WI38 (cell line): ENCODE measurements around the gene C1orf198.
A peak's percentile ranks its signal among the peaks of the same experiment; 100 is the strongest.

Experiments
- H3K4me3 ChIP-seq: 2 replicates; pipeline ENCODE4 v1.5.1; 2011; ENCODE audit warnings: low read depth, mild to moderate bottlenecking, control low read depth, low read length
- TF ChIP-seq, protein P1 (sequence below): IDR thresholded peaks from 2 replicates; pipeline ENCODE4 v1.5.1; 2012; ENCODE audit warnings: low read depth, mild to moderate bottlenecking, control low read depth, low read length

Gene C1orf198

DNA sequence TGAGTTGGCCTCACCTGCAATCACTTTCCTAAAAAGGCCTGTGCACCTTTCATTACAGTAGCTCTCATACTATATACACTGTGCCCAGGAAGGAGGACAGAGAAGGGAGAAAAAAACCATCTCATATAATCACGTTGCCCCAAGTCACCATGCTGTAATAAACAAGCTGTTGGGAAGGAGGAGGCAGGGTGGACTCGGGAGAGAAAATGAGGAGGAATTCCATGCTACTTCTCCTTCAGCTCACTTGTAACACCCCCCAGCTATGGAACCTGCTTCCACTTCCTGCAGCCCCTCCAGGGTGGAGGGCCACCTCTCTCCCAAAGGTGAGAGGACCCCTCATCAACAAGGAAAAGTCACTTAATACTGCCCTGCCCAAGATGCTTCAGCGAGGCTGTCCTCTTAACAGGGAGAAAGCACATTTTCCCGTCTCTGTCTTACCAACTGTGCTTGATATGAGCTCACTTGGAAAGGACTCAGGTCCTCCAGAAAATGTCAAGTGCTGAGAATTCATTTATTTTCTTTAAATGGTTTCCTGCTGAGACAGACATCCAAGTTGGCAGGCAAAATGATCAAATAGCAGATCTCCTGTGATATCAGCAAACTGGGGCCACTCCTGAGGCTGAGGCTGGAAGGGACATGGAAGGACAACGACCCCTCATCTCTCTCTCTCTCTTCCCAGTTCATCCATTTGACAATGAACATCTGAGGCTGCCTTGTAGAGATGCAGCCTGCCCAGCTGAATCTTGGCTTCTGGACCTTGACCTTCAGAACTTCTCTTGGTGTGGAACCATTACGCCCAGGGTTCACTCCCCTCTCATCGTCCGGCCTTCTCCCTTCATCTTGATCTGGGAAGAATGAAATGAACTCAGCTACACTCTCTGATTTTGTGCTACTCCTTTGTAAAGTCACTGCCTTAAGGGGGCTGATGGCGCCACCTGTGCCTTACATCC lies 67.2 kb downstream of the C1orf198 start:
- no peak overlapping the region for H3K4me3 ChIP-seq
- TF ChIP-seq, protein P1, sequence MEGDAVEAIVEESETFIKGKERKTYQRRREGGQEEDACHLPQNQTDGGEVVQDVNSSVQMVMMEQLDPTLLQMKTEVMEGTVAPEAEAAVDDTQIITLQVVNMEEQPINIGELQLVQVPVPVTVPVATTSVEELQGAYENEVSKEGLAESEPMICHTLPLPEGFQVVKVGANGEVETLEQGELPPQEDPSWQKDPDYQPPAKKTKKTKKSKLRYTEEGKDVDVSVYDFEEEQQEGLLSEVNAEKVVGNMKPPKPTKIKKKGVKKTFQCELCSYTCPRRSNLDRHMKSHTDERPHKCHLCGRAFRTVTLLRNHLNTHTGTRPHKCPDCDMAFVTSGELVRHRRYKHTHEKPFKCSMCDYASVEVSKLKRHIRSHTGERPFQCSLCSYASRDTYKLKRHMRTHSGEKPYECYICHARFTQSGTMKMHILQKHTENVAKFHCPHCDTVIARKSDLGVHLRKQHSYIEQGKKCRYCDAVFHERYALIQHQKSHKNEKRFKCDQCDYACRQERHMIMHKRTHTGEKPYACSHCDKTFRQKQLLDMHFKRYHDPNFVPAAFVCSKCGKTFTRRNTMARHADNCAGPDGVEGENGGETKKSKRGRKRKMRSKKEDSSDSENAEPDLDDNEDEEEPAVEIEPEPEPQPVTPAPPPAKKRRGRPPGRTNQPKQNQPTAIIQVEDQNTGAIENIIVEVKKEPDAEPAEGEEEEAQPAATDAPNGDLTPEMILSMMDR: no peak

DNA sequence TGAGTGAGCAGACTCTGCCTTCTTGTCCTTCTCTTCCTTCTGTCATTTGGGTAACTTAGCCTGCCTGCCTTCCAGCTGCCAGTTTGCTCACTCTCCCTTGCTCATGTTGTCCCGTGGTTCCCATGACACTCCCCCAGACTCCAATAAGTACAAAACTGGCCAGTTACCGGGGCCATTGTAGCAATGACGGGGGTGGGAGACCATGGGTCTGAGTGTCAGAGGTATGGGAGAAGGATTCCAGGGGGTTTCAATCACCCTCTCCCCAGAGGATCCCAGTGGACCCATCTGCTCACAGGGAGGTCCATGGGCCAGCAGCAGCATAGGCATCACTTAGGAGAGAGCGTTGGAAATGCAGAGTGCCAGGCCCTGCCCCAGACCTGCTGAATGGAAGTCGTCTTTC lies 69.8 kb downstream of the C1orf198 start:
- TF ChIP-seq, protein P1: no peak
- no peak overlapping the region for H3K4me3 ChIP-seq

DNA sequence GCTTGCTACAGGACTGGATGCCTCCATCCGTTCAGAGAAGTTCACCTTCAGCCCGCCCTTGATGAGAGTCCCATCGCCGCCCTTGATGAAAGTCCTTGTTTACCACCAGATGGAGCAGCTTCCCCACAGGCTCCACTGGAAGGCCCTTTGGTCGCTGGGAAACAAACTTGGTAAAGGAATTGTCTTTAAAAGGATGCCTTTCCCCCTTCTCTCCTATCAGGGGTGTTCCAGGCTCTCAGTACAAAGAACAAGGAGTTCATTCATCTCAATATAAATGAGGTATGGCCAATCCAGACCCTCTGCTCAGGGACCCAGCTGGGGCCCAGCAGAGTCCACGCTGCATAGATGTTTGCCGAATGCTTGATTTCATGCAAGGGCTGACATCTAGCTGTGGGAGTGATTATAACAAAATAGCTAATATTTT lies 70.4 kb downstream of the C1orf198 start:
- no peak overlapping the region for H3K4me3 ChIP-seq
- TF ChIP-seq, protein P1: peak; percentile 72

DNA sequence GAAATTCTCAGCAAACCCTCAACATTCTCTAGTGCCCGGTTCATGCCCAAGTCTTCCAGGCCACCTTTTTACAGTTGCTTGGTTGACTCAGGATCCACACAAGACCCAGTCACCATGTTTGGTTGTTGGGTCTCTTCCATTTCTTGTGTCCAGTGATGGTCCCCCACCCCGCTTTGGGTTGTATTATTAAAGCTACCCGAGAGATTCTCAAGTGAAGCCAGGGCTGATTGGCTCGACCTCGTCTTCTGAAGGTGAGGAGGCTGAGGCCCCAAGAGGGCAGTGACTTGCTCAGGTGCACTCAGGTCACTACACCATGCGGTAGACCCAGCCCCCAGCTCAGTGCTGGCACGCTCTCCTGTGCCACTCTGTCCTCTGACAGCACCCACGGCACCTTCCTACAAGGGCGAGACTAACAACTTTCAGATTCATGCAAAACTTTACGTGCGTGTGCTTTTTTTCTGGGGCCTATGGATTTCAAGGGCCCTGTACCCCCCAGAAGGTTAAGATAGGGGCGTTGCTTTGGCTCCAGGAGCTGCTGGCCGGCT lies 70.9 kb downstream of the C1orf198 start:
- TF ChIP-seq, protein P1: no peak
- no peak overlapping the region for H3K4me3 ChIP-seq

DNA sequence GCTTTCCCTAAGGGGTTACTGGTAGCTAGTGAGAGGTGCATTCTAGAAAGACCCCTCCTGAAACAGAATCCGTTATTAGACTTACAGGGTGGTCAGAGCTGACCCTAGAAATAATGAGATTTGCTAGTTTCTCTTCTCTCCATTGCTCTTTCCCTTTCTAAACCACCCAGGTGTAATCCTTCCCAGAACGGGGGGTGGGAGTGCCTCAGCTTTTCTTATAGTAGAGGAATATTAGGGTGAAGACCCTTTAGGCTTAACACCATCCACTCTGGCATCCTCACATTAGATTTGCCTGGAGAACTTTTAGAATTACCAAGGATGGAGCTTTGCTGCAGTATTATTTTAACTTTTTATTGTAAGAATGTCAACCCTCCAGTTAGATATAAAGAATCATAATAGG lies 71.7 kb downstream of the C1orf198 start:
- H3K4me3 ChIP-seq: no peak overlapping the region
- TF ChIP-seq, protein P1: no peak

DNA sequence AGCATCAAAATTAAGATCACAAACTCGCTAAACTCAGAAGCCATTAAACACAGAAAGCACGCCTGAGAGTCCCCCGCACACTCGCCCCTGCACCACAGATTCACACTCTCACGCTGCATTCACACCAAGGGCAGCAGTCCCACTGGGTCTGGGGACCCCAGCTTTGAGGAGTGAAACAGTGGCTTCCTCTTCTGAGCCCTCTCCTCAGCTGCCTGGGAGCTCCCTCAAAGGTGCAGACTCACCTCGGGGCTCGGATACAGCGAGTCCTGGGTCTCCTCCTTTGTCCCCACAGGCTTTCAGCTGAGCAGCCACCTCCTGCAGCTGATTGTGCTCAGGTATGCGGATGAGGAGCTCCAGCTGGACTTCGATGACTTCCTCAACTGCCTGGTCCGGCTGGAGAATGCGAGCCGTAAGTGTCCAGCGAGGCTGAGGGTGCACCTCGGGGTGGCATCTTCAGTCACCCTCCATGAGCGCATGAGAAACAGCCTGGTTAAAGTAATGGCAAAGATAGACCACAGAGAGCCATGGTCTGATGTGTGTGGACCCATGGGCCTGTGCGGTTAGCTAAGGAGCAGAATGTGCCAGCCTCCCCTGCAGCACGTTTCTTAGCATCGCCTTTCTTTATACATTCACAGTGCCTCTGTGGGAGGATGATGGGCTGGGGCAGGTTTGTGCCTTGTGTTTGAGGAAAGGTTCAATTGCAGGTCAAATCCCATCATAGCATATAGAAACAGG lies 73.3 kb downstream of the C1orf198 start:
- TF ChIP-seq, protein P1: no peak
- H3K4me3 ChIP-seq: no peak overlapping the region
